B cell (primary cell): ENCODE results near the gene CFAP90.

Experiments
- EZH2 ChIP-seq: IDR thresholded peaks from 2 replicates; pipeline ENCODE4 v1.6.1; 2012; ENCODE audit warnings: borderline replicate concordance, low read depth, mild to moderate bottlenecking, moderate library complexity, low read length; ENCODE audit not compliant: insufficient read depth, poor library complexity, severe bottlenecking
- TF ChIP-seq, protein P1 (sequence below): fragments of 200-600 bp; IDR thresholded peaks from one replicate; pipeline ENCODE4 v1.8.0; 2022; ENCODE audit warnings: antibody characterized with exemption, mild to moderate bottlenecking

- TF ChIP-seq, protein P1, sequence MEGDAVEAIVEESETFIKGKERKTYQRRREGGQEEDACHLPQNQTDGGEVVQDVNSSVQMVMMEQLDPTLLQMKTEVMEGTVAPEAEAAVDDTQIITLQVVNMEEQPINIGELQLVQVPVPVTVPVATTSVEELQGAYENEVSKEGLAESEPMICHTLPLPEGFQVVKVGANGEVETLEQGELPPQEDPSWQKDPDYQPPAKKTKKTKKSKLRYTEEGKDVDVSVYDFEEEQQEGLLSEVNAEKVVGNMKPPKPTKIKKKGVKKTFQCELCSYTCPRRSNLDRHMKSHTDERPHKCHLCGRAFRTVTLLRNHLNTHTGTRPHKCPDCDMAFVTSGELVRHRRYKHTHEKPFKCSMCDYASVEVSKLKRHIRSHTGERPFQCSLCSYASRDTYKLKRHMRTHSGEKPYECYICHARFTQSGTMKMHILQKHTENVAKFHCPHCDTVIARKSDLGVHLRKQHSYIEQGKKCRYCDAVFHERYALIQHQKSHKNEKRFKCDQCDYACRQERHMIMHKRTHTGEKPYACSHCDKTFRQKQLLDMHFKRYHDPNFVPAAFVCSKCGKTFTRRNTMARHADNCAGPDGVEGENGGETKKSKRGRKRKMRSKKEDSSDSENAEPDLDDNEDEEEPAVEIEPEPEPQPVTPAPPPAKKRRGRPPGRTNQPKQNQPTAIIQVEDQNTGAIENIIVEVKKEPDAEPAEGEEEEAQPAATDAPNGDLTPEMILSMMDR: no peak
- TF ChIP-seq EZH2: no peak
Measured at GRCh38 chr5:7866196-7866595, 15.3 kb upstream of the CFAP90 start.
